ENCODE measurements around the gene HSPA1B. TPM values are rescaled to one million over a fixed set of nuclear protein-coding genes. Genes with fewer than 3 reads are reported as not detected.
"Not testable (repeated sequence)": the region's sequence is repeated elsewhere in the genome, so short reads cannot be mapped to it uniquely, and the experiment has no call there.

HSPA1B gene
- polyA plus RNA-seq, 3 donors: 119 to 167 (median 142) TPM

DNA sequence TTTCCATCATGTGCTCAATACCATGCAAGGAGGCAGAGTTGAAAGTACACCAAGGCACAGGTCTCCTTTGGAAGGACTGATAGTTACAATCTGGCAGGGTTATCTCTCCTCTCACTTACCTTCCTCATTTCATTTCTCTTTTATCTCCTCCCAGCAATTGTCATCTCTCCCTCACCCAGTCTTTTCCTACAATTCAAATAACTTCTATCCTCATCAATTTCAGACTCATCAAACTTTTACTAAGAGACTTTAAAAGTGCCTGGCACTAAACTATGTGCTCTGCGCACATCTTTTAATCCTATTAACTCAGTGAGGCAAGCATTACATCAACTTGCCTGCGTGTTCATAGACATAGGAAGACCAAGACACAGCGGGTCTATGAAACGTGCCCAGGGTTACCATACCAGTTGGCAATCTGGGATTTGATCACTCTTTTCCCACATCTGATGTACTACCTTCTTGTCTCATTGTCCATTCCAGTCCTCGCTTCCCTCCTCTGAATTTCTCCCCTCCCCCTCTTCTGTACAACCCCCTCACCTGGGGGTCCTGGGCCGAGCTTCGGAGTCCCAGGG, 33.2 kb upstream of the HSPA1B start:
- no peak for DNase-seq (ENCODE audit: extremely low read depth in 1 of 11, low read depth in 9 of 11, low spot score in 4 of 11)

GRCh38 chr6:31794866-31795615, 32.5 kb upstream of the HSPA1B start:
- DNase-seq (ENCODE audit: extremely low read depth in 1 of 11, low read depth in 9 of 11, low spot score in 4 of 11): no peak

- DNase-seq (ENCODE audit: extremely low read depth in 1 of 11, low read depth in 9 of 11, low spot score in 4 of 11): peak in 9 of 11 donors; percentile 70 to 85 (median 79)
Observed at GRCh38 chr6:31795616-31796298, 31.8 kb upstream of the HSPA1B start, which contains the start of gene VARS1. Gene VARS1 (minus strand): TSS chr6:31795752. CDS start chr6:31795217, 535 bp downstream.

GRCh38 chr6:31796993-31797385, 30.5 kb upstream of the HSPA1B start:
- DNase-seq (ENCODE audit: extremely low read depth in 1 of 11, low read depth in 9 of 11, low spot score in 4 of 11): no peak

DNA sequence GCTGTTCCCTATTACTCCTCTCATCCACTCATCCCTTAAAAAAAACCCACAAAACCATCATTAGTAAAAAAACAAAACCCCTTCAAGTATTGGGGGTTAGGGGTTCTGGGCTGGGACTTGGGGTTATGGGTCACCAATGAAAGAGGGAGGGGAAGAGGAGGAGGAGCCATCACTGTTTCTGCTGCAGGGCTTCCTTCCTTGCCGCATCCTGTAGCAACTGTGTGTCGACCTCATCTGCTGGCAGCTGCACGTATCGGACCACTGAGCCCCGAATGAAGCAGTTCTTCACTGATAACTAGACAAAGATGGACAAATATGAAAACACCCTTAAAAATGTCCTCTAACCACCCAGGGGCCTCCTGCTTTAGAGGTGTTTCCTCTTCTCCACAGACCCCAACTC, 29.9 kb upstream of the HSPA1B start:
- DNase-seq (ENCODE audit: extremely low read depth in 1 of 11, low read depth in 9 of 11, low spot score in 4 of 11): no peak

DNA sequence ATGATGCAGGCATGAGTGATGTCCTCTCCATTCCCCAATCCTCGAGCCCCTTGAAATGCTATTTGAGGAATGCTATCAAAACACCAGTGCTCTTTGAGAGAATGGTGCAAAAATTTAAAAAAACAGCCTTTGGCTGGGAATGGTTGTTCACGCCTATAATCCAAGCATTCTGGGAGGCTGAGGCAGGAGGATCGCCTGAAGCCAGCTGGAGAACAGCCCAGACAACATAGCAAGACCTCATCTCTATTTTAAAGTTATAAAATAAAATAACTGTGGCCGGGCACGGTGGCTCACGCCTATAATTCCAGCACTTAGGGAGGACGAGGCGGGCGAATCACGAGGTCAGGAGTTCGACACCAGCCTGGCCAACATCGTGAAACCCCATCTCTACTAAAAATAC, 27.8 kb upstream of the HSPA1B start:
- DNase-seq (ENCODE audit: extremely low read depth in 1 of 11, low read depth in 9 of 11, low spot score in 4 of 11): no peak

GRCh38 chr6:31801031-31801927, 26.3 kb upstream of the HSPA1B start:
- not testable (repeated sequence) for DNase-seq (ENCODE audit: extremely low read depth in 1 of 11, low read depth in 9 of 11, low spot score in 4 of 11)

GRCh38 chr6:31805939-31806469, 21.5 kb upstream of the HSPA1B start:
- DNase-seq (ENCODE audit: extremely low read depth in 1 of 11, low read depth in 9 of 11, low spot score in 4 of 11): no peak

- peak; percentile 89 to 98 (median 96) for DNase-seq (ENCODE audit: extremely low read depth in 1 of 11, low read depth in 9 of 11, low spot score in 4 of 11)
Observed at GRCh38 chr6:31806470-31807272, 20.9 kb upstream of the HSPA1B start, which contains the start of gene LSM2. Gene LSM2 (minus strand): TSS chr6:31806966. CDS start chr6:31806757, 209 bp downstream.

- not testable (repeated sequence) for DNase-seq (ENCODE audit: extremely low read depth in 1 of 11, low read depth in 9 of 11, low spot score in 4 of 11)
Observed at GRCh38 chr6:31808599-31808998, 18.9 kb upstream of the HSPA1B start.

DNA sequence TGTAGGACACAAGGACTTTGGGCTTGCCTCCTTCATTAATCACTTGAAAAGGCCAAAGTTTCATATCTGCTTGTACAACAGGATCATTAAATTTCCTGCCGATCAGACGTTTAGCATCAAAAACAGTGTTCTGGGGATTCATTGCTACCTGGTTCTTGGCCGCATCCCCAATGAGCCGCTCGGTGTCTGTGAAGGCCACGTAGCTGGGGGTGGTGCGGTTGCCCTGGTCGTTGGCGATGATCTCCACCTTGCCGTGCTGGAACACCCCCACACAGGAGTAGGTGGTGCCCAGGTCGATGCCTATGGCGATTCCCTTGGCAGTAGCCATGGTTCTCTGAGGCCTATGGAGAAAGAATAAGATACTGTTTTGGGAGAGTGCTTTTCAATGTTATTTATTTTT, 15.9 kb upstream of the HSPA1B start:
- DNase-seq (ENCODE audit: extremely low read depth in 1 of 11, low read depth in 9 of 11, low spot score in 4 of 11): no peak

GRCh38 chr6:31813465-31813849, 14.1 kb upstream of the HSPA1B start:
- no peak for DNase-seq (ENCODE audit: extremely low read depth in 1 of 11, low read depth in 9 of 11, low spot score in 4 of 11)

DNA sequence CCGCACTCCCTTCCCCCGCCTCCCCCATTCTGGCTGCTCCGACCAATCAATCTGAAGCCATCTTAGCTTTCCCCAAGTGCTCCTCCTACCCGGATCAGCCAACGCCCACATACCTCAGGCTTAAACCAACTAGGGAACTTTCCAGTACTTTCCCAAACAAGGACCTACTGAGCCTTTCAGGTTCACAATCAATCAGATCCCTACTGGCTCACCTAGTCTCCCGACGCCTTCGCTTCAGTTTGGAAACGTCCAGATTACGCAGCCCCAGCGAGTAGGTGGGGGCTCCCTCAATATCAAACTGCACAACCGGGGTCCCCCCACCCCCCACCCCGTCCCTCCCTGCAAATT, 12.9 kb upstream of the HSPA1B start:
- DNase-seq (ENCODE audit: extremely low read depth in 1 of 11, low read depth in 9 of 11, low spot score in 4 of 11): peak in 9 of 11 donors; percentile 85 to 98 (median 95)

GRCh38 chr6:31815025-31815838, 12.3 kb upstream of the HSPA1B start, which contains the start of the genes HSPA1A and HSPA1L:
Gene HSPA1A (plus strand): TSS chr6:31815543. CDS start chr6:31815757, 214 bp downstream.
Gene HSPA1L (minus strand): TSS chr6:31815283. CDS start chr6:31811972, 3,311 bp downstream.
- peak; percentile 91 to 98 (median 94) for DNase-seq (ENCODE audit: extremely low read depth in 1 of 11, low read depth in 9 of 11, low spot score in 4 of 11)

GRCh38 chr6:31817133-31817928, 10.2 kb upstream of the HSPA1B start:
- DNase-seq (ENCODE audit: extremely low read depth in 1 of 11, low read depth in 9 of 11, low spot score in 4 of 11): not testable (repeated sequence)

GRCh38 chr6:31817929-31818511, 9.5 kb upstream of the HSPA1B start:
- DNase-seq (ENCODE audit: extremely low read depth in 1 of 11, low read depth in 9 of 11, low spot score in 4 of 11): not testable (repeated sequence)

Data from renal cortex interstitium (tissue), 11 donors.